PC-3 (cell line): Measurements from ENCODE around the gene SNCAIP. TPM values are rescaled to one million over a fixed set of nuclear protein-coding genes. Genes with fewer than 3 reads are reported as not detected.

ENCODE experiments used
- ATAC-seq: fragments of 200-7000 bp; cut with Tn5 transposase; 2 replicates; pipeline ENCODE4 v1.9.1; 2020; ENCODE audit warnings: mild to moderate bottlenecking, moderate library complexity
- BruUV-seq: library from RNA; stranded (reverse); fragments of 400-500 nt; replicated peaks from 2 replicates; lab custom pipeline; 2021; lab: Mats Ljungman, UMichigan
- CTCF ChIA-PET: fragments of 300-600 bp; sonication (Branson Sonifier 250); formaldehyde crosslinking; loops from one replicate; lab custom pipeline; 2022; ENCODE audit warnings: antibody characterized with exemption; lab: Charles Lee
- POLR2A ChIA-PET: fragments of 300-600 bp; sonication (Branson Sonifier 250); formaldehyde crosslinking; loops from one replicate; lab custom pipeline; 2022; ENCODE audit warnings: antibody characterized with exemption; ENCODE audit not compliant: unreplicated experiment; lab: Charles Lee
- DNase-seq: peaks from one replicate; pipeline ENCODE4 v3.0.0-alpha.2; 2015
- H2AFZ ChIP-seq: fragments of 300-600 bp; sonication (generic); 2 replicates; pipeline ENCODE4 v1.6.0; 2016; ENCODE audit warnings: antibody characterized with exemption, low read length
- H3F3A ChIP-seq: fragments of 300-600 bp; sonication (generic); one replicate; pipeline ENCODE4 v1.6.0; 2017; ENCODE audit warnings: antibody characterized with exemption, low read length, control low read depth, mild to moderate bottlenecking; ENCODE audit not compliant: unreplicated experiment
- H3K27ac ChIP-seq: fragments of 300-600 bp; sonication (generic); 2 replicates; pipeline ENCODE4 v1.5.1; 2016; ENCODE audit warnings: mild to moderate bottlenecking, low read length
- H3K27me3 ChIP-seq: fragments of 300-600 bp; sonication (generic); 2 replicates; pipeline ENCODE4 v1.6.1; 2016; ENCODE audit warnings: low read length, mixed read lengths
- H3K36me3 ChIP-seq: fragments of 300-600 bp; sonication (generic); 2 replicates; pipeline ENCODE4 v1.6.1; 2016; ENCODE audit warnings: low read depth, mixed run types, low read length, mixed read lengths
- H3K4me1 ChIP-seq: fragments of 300-600 bp; sonication (generic); 2 replicates; pipeline ENCODE4 v1.5.1; 2016; ENCODE audit warnings: low read length; ENCODE audit not compliant: insufficient read depth
- H3K4me2 ChIP-seq: fragments of 300-600 bp; sonication (generic); 2 replicates; pipeline ENCODE4 v1.6.0; 2016; ENCODE audit warnings: low read length
- H3K4me3 ChIP-seq: fragments of 300-600 bp; sonication (generic); 2 replicates; pipeline ENCODE4 v1.5.1; 2016; ENCODE audit warnings: mild to moderate bottlenecking, low read length, mixed read lengths
- H3K79me2 ChIP-seq: fragments of 300-600 bp; sonication (generic); 2 replicates; pipeline ENCODE4 v1.6.1; 2017; ENCODE audit warnings: low read length, mixed read lengths
- H3K9ac ChIP-seq: fragments of 300-600 bp; sonication (generic); 2 replicates; pipeline ENCODE4 v1.6.0; 2016; ENCODE audit warnings: mild to moderate bottlenecking, low read length
- H3K9me2 ChIP-seq: fragments of 300-600 bp; sonication (generic); replicated peaks from 2 replicates; pipeline ENCODE4 v1.6.1; 2016; ENCODE audit warnings: mixed run types, low read length, mixed read lengths
- H3K9me3 ChIP-seq: fragments of 300-600 bp; sonication (generic); 2 replicates; pipeline ENCODE4 v1.6.1; 2016; ENCODE audit warnings: low read length, mixed read lengths
- H4K20me1 ChIP-seq: fragments of 300-600 bp; sonication (generic); 2 replicates; pipeline ENCODE4 v1.6.1; 2016; ENCODE audit warnings: low read length, mixed read lengths
- EZH2 ChIP-seq: fragments of 300-600 bp; sonication (generic); IDR thresholded peaks from one replicate; pipeline ENCODE4 v1.6.1; 2017; ENCODE audit warnings: antibody characterized with exemption, mild to moderate bottlenecking, low read length; ENCODE audit not compliant: unreplicated experiment
- EZH2phosphoT487 ChIP-seq: fragments of 300-600 bp; sonication (generic); IDR thresholded peaks from 2 replicates; pipeline ENCODE4 v1.6.1; 2018; ENCODE audit warnings: mild to moderate bottlenecking, antibody characterized with exemption, low read length, borderline replicate concordance
- intact Hi-C: fragments of 100-400 bp; cut with micrococcal nuclease; formaldehyde crosslinking; loops from 2 replicates; pipeline ENCODE4 v1.9.0; 2023
- total RNA-seq: library from RNA; depleted of rRNA; stranded (reverse); fragments of >200 nt; gene quantifications from 2 replicates; pipeline ENCODE4 v1.2.3, GENCODE V29; 2014
- TF ChIP-seq, protein P1 (sequence below): fragments of 300-600 bp; sonication (generic); conservative IDR thresholded peaks from 2 replicates; pipeline ENCODE4 v1.5.1; 2017; ENCODE audit warnings: antibody characterized with exemption, low read depth, mild to moderate bottlenecking, low read length

The SNCAIP gene
- total RNA-seq, 1 experiment from 2014 or later = not detected

DNA sequence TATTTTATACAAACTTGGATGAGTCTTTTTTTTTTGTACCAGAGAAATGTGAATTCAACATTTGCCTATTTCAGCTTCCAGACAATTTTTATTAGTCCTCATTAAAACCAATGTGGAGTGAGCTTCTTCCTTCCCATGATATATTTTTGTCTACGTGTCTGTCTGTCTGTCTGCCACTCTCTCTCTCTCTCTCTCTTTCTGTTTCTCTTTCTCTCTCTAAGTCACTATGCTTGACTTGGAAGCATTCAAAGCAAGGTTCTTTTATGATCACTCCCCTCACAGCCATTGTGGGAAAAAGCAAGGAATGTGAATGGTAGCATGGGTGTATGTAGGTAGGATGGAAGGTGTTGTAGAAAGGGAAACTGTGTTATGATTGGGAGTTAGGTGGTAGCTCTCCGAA lies 80.2 kb downstream of the SNCAIP start:
- TF ChIP-seq EZH2 (no peak), EZH2phosphoT487 (no peak)
- TF ChIP-seq, protein P1, sequence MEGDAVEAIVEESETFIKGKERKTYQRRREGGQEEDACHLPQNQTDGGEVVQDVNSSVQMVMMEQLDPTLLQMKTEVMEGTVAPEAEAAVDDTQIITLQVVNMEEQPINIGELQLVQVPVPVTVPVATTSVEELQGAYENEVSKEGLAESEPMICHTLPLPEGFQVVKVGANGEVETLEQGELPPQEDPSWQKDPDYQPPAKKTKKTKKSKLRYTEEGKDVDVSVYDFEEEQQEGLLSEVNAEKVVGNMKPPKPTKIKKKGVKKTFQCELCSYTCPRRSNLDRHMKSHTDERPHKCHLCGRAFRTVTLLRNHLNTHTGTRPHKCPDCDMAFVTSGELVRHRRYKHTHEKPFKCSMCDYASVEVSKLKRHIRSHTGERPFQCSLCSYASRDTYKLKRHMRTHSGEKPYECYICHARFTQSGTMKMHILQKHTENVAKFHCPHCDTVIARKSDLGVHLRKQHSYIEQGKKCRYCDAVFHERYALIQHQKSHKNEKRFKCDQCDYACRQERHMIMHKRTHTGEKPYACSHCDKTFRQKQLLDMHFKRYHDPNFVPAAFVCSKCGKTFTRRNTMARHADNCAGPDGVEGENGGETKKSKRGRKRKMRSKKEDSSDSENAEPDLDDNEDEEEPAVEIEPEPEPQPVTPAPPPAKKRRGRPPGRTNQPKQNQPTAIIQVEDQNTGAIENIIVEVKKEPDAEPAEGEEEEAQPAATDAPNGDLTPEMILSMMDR = no peak
- no peaks in the 10 kb centered on the region for H4K20me1 ChIP-seq
- no peaks in the 10 kb centered on the region for H3K36me3 ChIP-seq
- no TSS peak for BruUV-seq
- POLR2A ChIA-PET = no interaction called here
- H3K9me2 ChIP-seq = no peaks in the 10 kb centered on the region
- peaks cover 12% of the 10 kb centered on the region; the same call in 1 of the 2 replicates for H3K27me3 ChIP-seq
- H3K4me1 ChIP-seq = no peaks in the 10 kb centered on the region
- H3K9me3 ChIP-seq = no peaks in the 10 kb centered on the region
- DNase-seq (no peak), ATAC-seq (no peak)
- H3K9ac ChIP-seq = no peak overlapping the region
- H3K4me3 ChIP-seq = no peak overlapping the region
- H2AFZ ChIP-seq = no peak overlapping the region
- H3F3A ChIP-seq = no peaks in the 10 kb centered on the region
- no peaks in the 10 kb centered on the region for H3K79me2 ChIP-seq
- intact Hi-C loops = no loop called here
- no peak overlapping the region for H3K4me2 ChIP-seq
- H3K27ac ChIP-seq = no peak overlapping the region
- CTCF ChIA-PET = no interaction called here

DNA sequence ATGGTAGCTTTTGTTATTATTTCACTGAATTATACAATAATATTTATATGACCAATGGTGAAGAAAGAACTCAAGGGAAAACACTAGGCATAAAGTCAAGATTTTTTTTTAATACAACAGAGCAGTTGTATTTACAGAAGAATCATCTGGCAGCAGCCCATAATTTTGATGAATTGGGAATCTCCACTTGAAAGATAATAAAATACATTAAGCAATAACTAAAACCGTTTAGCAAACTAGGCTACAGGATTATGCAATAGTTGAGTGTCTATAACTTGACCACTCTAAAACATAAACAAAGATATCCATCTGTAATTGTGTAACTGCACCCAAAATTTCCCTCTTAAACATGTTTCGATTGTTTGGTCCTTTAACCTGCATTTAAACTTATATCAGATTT lies 80.8 kb downstream of the SNCAIP start:
- H3K4me1 ChIP-seq = no peaks in the 10 kb centered on the region
- no peak overlapping the region for H3K9ac ChIP-seq
- peaks cover 12% of the 10 kb centered on the region; the same call in 1 of the 2 replicates for H3K27me3 ChIP-seq
- H4K20me1 ChIP-seq = no peaks in the 10 kb centered on the region
- H3K4me2 ChIP-seq = no peak overlapping the region
- no peak overlapping the region for H3K4me3 ChIP-seq
- DNase-seq (peak; percentile 2), ATAC-seq (no peak)
- ChIA-PET POLR2A (no interaction called here), CTCF (no interaction called here)
- BruUV-seq = no TSS peak
- TF ChIP-seq, protein P1 = no peak
- TF ChIP-seq EZH2 (no peak), EZH2phosphoT487 (no peak)
- no peaks in the 10 kb centered on the region for H3K79me2 ChIP-seq
- intact Hi-C loops = no loop called here
- H3F3A ChIP-seq = no peaks in the 10 kb centered on the region
- H3K9me2 ChIP-seq = no peaks in the 10 kb centered on the region
- no peaks in the 10 kb centered on the region for H3K9me3 ChIP-seq
- no peak overlapping the region for H2AFZ ChIP-seq
- no peak overlapping the region for H3K27ac ChIP-seq
- no peaks in the 10 kb centered on the region for H3K36me3 ChIP-seq

DNA sequence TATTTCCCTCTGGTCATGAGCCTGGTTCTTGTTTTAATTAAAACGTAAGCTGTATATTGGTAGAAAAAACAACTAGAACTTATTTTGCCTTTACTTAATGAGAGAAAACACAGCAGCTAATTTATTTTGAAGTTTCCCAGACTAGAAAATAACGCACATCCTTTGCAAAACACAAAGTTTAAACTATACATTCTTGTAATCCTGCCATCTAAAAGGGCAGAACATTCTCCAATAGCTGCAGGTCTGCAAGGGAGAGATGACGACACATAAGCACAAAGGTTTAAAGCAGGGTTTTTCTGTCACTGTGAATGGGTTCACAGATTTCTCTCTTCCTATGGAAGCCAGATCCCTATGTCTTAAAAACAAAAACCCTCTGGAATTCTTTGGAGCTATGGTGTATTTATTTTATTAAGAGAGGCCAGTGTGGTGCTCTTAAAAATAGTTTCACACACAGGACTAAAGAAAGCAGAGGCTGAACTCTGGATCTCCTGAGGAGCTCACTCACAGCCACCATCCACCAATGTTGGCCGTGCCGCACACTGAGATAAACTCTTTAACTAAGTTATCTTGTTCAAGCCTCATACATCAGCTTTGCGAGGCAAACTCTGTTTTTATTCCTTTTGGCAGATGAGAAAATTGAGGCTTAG lies 82.4 kb downstream of the SNCAIP start:
- Histone ChIP-seq H3K4me3 (no peak overlapping the region), H3F3A (no peaks in the 10 kb centered on the region), H3K9ac (no peak overlapping the region), H2AFZ (no peak overlapping the region), H3K9me3 (no peaks in the 10 kb centered on the region), H4K20me1 (no peaks in the 10 kb centered on the region), H3K4me2 (no peak overlapping the region), H3K79me2 (no peaks in the 10 kb centered on the region), H3K27ac (no peak overlapping the region), H3K4me1 (no peaks in the 10 kb centered on the region), H3K36me3 (no peaks in the 10 kb centered on the region), H3K27me3 (peaks cover 12% of the 10 kb centered on the region; the same call in 1 of the 2 replicates), H3K9me2 (no peaks in the 10 kb centered on the region)
- ChIA-PET POLR2A (no interaction called here), CTCF (interaction anchor here (0.6 kb wide), 1 partner anchor 101 kb away, joined by 4 read pairs; no protein-coding TSS in a partner anchor)
- DNase-seq = no peak
- no peak for ATAC-seq
- intact Hi-C loops = no loop called here
- BruUV-seq = no TSS peak
- no peak for TF ChIP-seq EZH2
- TF ChIP-seq EZH2phosphoT487 = no peak
- TF ChIP-seq, protein P1 = no peak
